ENCODE data around the gene SDK1.

GRCh38 chr7:4129481-4130122 is 828.5 kb downstream of the SDK1 start:
- TF ChIP-seq CTCF (IDR thresholded peaks at IDR 0.05 in 4 of 5, conservative IDR thresholded peaks at IDR 0.05 in 1 of 5), result no peak
- no peak for TF ChIP-seq POLR2A (IDR thresholded peaks at IDR 0.05)
